ENCODE results near the gene TTC31. TPM values are rescaled to one million over a fixed set of nuclear protein-coding genes. Genes with fewer than 3 reads are reported as not detected.
A peak's percentile ranks its signal among the peaks of the same experiment; 100 is the strongest.
"Not testable (repeated sequence)": the region's sequence is repeated elsewhere in the genome, so short reads cannot be mapped to it uniquely, and the experiment has no call there.

Gene TTC31
- total RNA-seq, 4 donors from 2014 or later: 18.4 to 26.1 (median 21.9) TPM

- TF ChIP-seq POLR2A (IDR thresholded peaks at IDR 0.05) (no peak), CTCF (IDR thresholded peaks at IDR 0.05) (no peak)
- 0 to 2% methylated on average over 13 to 22 of the region's 27 CpGs for WGBS, 2 donors
- no peak for DNase-seq (ENCODE audit: low spot score in 2 of 2)
- H3K4me3 ChIP-seq (ENCODE audit: low read depth, poor library complexity, severe bottlenecking): peak overlapping the region; percentile 54
- intact Hi-C loops (cut with DNase I; ENCODE audit: low total_unique reads): no loop called here
These were observed 25.7 kb upstream of the TTC31 start for GRCh38 chr2:74457129-74457548.

- 0 to 1% methylated on average over 22 to 33 of the region's 46 CpGs for WGBS, 2 donors
- peak overlapping the region; percentile 54 for H3K4me3 ChIP-seq (ENCODE audit: low read depth, poor library complexity, severe bottlenecking)
- TF ChIP-seq POLR2A (IDR thresholded peaks at IDR 0.05) (no peak), CTCF (IDR thresholded peaks at IDR 0.05) (no peak)
- DNase-seq (ENCODE audit: low spot score in 2 of 2): peak; percentile 57 to 95
- intact Hi-C loops (cut with DNase I; ENCODE audit: low total_unique reads): no loop called here
These were observed 25.2 kb upstream of the TTC31 start for GRCh38 chr2:74457549-74458131.

GRCh38 chr2:74458132-74458937, 24.5 kb upstream of the TTC31 start, which contains the start of gene WBP1:
TSS of gene WBP1 (plus strand) at chr2:74458438. CDS start at chr2:74458603, 165 bp downstream.
- DNase-seq (ENCODE audit: low spot score in 2 of 2): peak; percentile 100
- 1% methylated on average over 28 to 33 of the region's 38 CpGs for WGBS, 2 donors
- intact Hi-C loops (cut with DNase I; ENCODE audit: low total_unique reads): no loop called here
- TF ChIP-seq POLR2A (IDR thresholded peaks at IDR 0.05) (no peak), CTCF (IDR thresholded peaks at IDR 0.05) (no peak)
- H3K4me3 ChIP-seq (ENCODE audit: low read depth, poor library complexity, severe bottlenecking): peak within 1 kb of the TSS; percentile 54

- no peak for DNase-seq (ENCODE audit: low spot score in 2 of 2)
- H3K4me3 ChIP-seq (ENCODE audit: low read depth, poor library complexity, severe bottlenecking): peak overlapping the region; percentile 30
- TF ChIP-seq POLR2A (IDR thresholded peaks at IDR 0.05) (no peak), CTCF (IDR thresholded peaks at IDR 0.05) (no peak)
- 2% methylated on average over 8 to 10 of the region's 10 CpGs for WGBS, 2 donors
- intact Hi-C loops (cut with DNase I; ENCODE audit: low total_unique reads): no loop called here
These were observed 23.9 kb upstream of the TTC31 start for GRCh38 chr2:74458938-74459363.

GRCh38 chr2:74459503-74460118, 23.3 kb upstream of the TTC31 start:
- DNase-seq (ENCODE audit: low spot score in 2 of 2); H3K4me3 ChIP-seq (ENCODE audit: low read depth, poor library complexity, severe bottlenecking); intact Hi-C loops (cut with DNase I; ENCODE audit: low total_unique reads): not testable (repeated sequence)
- WGBS, 2 donors: 78% methylated on average over 13 of the region's 13 CpGs

GRCh38 chr2:74460187-74460586, 22.7 kb upstream of the TTC31 start:
- intact Hi-C loops (cut with DNase I; ENCODE audit: low total_unique reads): not testable (repeated sequence)

More at GRCh38 chr2:74460187-74460586, 22.7 kb upstream of the TTC31 start:
- not testable (repeated sequence) for H3K4me3 ChIP-seq (ENCODE audit: low read depth, poor library complexity, severe bottlenecking); DNase-seq (ENCODE audit: low spot score in 2 of 2)
- WGBS, 2 donors: 63% methylated on average over 10 of the region's 10 CpGs

Data from lower leg skin (tissue), 4 donors.